CD4-positive, alpha-beta T cell treated with Interleukin-17A for 1 hour (primary cell): Measurements from ENCODE around the gene MYLK3.

Experiments used
- DNase-seq: peaks from one replicate; pipeline ENCODE4 v3.0.0-alpha.2; 2020

The MYLK3 gene

GRCh38 chr16:46757339-46758050 is 9.4 kb upstream of the MYLK3 start:
- no peak for DNase-seq

- DNase-seq, result no peak
These were observed 8.6 kb upstream of the MYLK3 start for GRCh38 chr16:46756772-46757171.

- DNase-seq, result no peak
These were observed 4.9 kb upstream of the MYLK3 start for GRCh38 chr16:46753015-46753414.

GRCh38 chr16:46751381-46751780 is 3.2 kb upstream of the MYLK3 start:
- DNase-seq, result no peak

GRCh38 chr16:46748775-46749705 is 896 bp upstream of the MYLK3 start:
- DNase-seq, result no peak

- DNase-seq, result no peak
These were observed 1.0 kb downstream of the MYLK3 start for GRCh38 chr16:46746821-46747776.

- DNase-seq, result no peak
These were observed 2.5 kb downstream of the MYLK3 start for GRCh38 chr16:46745617-46746016.

- DNase-seq, result peak; percentile 1
These were observed 4.9 kb downstream of the MYLK3 start for GRCh38 chr16:46743232-46743719.

- DNase-seq, result no peak
These were observed 8.2 kb downstream of the MYLK3 start for GRCh38 chr16:46739934-46740333.

GRCh38 chr16:46737621-46738214 is 10.4 kb downstream of the MYLK3 start:
- DNase-seq, result no peak

- no peak for DNase-seq
These were observed 11.4 kb downstream of the MYLK3 start for GRCh38 chr16:46736695-46737094.

- no peak for DNase-seq
These were observed 14.8 kb downstream of the MYLK3 start for GRCh38 chr16:46733319-46733830.

- no peak for DNase-seq
These were observed 15.6 kb downstream of the MYLK3 start for GRCh38 chr16:46732561-46732960.

GRCh38 chr16:46731691-46732555 is 16.2 kb downstream of the MYLK3 start:
- DNase-seq, result no peak

GRCh38 chr16:46730801-46731690 is 17.1 kb downstream of the MYLK3 start:
- no peak for DNase-seq

- no peak for DNase-seq
These were observed 18.0 kb downstream of the MYLK3 start for GRCh38 chr16:46730126-46730525.

- DNase-seq, result no peak
These were observed 18.7 kb downstream of the MYLK3 start for GRCh38 chr16:46729326-46729995.

GRCh38 chr16:46728806-46729205 is 19.3 kb downstream of the MYLK3 start:
- DNase-seq, result no peak

GRCh38 chr16:46727630-46728029 is 20.5 kb downstream of the MYLK3 start:
- no peak for DNase-seq
